Measurements from ENCODE around the gene DNAH8.

The DNAH8 gene

DNA sequence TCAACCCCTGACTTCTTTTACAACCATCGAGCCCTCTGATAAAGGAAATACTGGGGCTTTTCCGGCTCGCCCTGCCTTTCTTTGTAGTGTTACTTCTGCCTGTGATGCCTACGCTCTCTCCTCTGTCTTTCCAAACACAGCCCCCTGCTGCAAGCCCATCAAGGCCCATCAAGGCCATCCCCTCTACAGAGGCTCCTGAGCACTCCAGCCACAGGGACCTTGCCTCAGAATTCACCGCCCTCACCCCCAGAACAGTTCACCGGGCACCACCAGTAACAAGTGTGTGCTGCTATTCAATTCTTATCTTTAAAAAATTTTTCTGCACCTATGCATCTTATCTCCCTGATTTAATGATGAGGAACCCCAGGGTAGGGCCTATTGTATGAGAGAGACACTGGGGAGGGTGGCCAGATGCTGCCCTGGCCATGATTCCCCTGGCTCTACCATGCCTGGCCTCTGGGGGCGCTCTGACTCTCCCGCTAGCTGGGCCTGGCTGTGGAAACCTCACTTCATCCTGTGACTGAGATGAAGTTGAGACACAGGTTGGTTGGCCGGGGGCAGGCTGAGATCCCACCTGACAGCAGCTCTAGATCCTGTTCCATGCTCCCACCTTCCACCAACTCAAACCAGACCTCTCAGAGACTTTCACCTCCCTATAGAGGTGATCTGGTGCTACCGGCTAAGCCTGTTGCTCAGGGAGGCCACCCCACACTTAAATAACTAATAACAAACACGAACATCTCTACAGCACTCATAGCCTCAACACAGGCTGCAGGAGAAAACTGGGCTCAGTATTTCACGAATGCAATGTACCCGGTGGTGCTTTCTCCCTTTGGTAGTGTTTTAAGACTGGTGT, 314.3 kb downstream of the DNAH8 start:
- no peak for DNase-seq

- no peak for DNase-seq
Observed at GRCh38 chr6:39035681-39036080, 320.6 kb downstream of the DNAH8 start.

GRCh38 chr6:39037082-39037508, 322.0 kb downstream of the DNAH8 start:
- no peak for DNase-seq

DNA sequence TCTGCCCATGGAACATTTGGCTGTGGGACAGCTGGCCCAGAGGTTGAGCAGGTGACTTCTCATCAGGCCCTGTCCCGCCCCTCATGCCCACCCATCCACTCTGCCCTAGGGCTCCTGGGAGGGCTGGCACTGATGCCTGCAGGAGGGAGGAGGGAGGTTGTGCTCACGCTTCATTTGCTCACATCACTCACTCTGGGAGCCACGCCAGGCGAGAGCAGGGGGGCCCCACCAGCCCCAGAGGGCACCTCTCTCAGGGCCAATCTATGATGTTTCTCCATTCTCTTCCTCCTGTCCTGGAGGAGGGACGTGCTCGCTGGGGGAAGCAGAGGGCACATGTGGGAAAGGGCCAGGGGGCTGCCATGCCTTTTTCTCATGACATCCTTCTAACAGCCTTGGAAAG, 322.6 kb downstream of the DNAH8 start:
- DNase-seq, result no peak

DNA sequence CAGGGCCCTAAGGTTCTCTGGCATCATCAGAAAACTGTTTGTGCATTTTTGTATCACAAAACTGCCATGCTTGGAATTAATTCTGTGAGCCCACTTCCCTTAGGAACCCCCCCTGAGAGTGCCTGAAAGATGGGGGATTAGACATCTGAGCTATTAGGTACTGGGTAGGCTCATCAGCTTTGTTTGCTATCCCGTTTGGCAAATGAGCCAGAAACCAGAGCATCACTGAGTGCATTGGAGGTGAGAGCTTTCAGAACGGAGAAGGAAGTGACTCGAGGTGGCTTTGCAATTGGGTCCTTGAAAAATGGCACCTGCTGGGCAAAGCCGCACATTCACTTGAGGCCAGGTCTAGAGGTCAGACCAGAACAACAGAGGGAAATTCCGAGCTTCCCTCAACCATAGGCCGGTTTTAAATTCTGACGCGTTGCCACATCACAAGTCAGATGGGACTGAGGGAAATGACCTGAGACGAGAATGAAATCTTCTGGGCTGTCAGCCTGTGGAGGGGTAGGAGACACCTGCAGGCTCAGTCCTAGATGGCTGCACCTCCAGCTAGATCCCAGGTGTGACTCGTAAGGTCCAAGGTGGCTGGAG, 325.1 kb downstream of the DNAH8 start:
- no peak for DNase-seq

DNA sequence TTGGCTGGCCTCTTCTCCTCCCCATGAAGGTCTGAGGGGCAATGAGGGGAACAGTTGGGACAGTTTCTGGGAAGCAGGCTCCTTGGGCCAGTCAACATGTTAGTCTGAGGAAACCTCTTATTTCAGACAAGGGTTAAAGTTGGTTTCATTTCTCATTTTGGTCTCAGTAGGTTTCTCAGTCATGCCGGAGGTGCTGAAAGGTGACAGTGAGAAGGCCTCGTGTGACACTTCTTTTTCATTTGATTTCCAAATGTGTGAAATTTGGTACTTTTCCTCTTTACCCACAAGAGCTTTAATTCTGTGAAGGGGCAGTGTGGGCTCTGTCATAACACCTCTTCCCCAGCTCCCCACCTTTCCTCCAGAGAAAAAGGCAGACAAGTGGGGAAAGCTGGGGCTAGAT, 326.0 kb downstream of the DNAH8 start:
- DNase-seq, result no peak

DNA sequence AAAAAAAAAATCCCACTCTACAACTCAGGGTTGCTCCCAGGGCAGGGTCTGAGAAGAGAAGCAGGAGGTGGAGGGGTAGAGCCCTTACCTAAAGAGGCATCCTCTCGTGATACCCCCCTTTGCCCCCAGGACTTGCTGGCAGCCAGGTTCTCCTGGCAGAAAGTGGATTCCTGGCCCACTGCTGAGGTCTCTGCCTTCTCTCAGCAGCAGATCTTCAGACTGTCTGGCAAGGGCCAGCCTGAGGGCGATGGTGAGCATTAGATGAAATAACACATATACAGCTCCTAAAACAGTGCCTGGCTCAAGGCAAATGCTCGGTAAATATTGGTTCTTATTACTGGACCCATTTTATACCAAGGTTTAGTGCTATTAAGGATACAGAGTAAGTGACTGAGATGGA, 328.7 kb downstream of the DNAH8 start:
- no peak for DNase-seq

- DNase-seq, result no peak
Observed at GRCh38 chr6:39044181-39044580, 329.1 kb downstream of the DNAH8 start.

- no peak for DNase-seq
Observed at GRCh38 chr6:39047434-39048327, 332.6 kb downstream of the DNAH8 start.

GRCh38 chr6:39048481-39049399, 333.6 kb downstream of the DNAH8 start, which contains the start of gene GLP1R:
GLP1R (plus strand) TSS chr6:39048781; CDS start chr6:39048841, 60 bp downstream.
- no peak for DNase-seq

DNA sequence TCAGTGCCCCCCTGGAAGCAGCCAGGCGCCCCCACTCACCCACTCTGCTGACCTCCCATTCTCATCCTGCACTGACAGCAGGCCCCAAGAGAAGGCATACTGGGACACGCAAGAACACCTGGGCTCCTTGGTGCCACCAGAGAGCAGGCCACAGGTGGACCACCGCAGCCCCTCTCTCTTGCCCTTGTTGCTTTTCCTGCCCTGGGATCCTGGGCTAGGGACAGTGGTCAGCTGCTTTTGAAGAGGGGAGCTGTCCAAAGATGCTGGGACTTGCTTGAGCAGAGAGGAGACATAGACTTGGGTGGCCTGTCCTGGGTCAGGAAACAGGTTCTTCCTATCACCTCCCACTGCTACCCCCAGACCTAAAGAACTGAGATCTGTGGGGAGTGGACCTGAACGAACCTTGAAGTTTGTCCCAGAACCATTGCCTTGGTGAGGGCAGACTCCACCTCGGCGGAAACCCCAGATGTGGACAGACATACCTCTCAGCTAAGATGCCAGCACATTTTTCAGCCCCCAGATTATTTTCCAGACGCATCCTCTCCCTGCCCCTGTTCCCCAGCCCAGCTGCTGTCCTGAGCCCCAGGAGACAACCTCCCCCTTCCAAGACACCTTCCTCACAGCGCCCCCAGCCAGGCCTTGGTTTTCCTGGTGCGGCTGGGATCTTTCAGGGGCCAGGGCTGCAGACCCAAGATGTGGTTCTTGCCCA, 334.6 kb downstream of the DNAH8 start:
- DNase-seq, result no peak

DNA sequence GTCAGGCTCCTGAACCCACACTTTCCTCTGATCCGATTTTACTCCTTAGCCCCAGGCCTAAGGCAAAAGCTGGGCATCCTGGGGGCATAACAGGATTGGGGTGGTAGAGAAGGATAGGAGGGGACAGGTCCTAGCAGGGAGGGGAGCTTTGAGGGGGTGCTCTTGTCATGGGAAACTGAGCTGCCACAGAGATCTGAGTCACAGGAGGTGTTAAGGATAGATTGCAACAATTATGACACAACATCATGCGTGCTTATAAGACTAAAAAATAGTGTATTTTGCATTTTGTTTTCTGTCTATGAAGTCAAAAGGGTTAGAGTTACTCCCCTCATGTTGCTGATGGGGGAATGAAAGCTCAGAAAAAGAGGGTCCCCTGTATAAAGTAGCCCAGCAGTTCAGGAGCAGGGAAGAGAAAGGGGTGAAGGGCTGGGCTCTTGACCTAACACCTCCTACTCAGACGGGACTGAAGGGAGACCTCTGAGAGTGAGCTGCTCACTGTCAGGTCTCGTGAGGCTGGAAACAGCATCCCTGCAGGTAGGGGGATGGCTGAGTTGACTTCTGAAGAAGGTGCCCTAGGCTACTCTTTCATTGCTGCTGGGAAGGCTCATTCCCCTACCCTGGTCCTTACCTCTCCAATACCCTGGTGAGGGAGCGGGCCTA, 335.5 kb downstream of the DNAH8 start:
- DNase-seq, result no peak

- DNase-seq, result no peak
Observed at GRCh38 chr6:39051399-39052122, 336.4 kb downstream of the DNAH8 start.

- DNase-seq, result no peak
Observed at GRCh38 chr6:39053016-39053624, 338.0 kb downstream of the DNAH8 start.

DNA sequence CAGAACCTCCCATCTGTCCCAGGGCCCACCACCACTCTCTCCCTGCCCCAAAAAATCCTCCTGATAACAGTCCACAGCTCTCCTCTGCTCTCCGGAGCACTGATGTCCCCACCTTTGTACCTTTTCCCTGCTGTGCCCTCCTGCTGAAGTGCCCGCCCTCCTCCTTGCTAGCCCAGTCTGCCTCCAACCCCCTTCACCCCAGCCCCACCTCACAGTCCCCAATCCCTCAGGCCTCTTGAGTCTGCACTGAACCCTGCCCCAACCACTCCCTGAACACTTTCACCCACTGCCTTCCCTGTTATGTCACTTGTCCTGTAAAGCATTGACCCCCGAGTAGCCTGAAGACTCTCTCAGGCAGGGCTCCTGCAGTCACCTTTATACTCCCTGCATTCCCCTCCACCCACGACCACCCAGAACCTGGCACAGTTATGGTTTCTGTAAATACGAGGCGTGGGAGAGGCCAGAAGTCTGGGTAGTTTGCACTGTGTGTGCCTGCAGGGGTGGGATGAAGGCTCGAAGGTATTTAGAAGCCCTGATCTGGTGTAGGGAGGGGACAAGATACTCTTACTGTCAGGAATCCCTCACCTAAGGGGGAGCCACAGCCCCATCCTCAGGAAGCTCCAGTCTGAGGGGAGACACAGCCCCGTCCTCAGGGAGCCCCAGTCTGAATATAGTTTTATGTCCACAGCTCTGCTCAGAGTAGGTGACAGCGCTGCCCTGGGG, 338.9 kb downstream of the DNAH8 start:
- DNase-seq, result no peak

GRCh38 chr6:39054577-39055142, 339.5 kb downstream of the DNAH8 start:
- no peak for DNase-seq

DNA sequence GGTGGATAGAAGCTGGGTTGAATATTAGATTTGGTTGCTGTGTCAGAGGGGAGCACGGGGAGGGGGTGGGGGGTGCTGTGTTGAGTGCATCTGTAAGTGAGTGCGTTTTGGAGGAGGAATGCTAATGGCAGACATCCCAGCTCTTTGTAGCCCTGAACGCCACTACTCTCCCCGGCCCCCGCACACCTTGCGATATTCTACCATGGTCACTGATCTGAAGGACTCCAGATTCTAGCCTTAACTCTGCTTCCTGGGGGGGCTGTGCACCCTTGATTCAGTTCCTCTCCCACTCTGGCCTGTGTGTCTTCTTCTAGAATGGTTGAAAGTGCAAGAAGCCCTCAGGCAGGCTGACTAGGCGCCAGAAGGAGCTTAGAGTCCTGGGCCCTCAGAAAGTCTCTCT, 340.6 kb downstream of the DNAH8 start:
- DNase-seq, result no peak

GRCh38 chr6:39056191-39056590, 341.1 kb downstream of the DNAH8 start:
- no peak for DNase-seq

DNA sequence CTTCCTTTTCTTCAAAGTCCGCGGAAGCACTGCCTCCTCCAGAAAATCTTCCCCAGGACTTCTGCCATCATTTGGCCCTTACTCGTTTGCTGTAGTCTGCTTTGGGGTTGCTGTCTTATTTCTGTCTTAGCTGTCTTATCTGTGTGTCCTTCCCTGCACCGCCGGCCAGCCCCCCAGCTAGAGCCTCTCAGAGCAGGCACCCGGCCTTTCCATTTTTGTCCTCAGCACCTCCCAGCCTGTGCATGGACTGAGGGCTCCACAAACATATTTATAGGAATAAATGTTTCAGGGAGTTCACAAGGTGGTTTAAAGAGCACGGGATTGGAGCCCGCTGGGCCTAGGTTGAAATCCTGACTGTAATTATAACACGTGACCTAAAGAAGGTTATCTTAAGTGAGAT, 341.6 kb downstream of the DNAH8 start:
- DNase-seq, result no peak

Measured in SHP77 treated with DMSO at 0.1 percent for 48 hours (cell line).